Testis (tissue), 2 donors: ENCODE results near the gene CCL17.

ENCODE experiments used
- CTCF ChIP-seq, 3 experiments: fragments of 450-650 bp in 2 of 3; fragments of 200-600 bp in 1 of 3; sonication (generic) in 1 of 3; IDR thresholded peaks; one replicate each; pipeline ENCODE4 v1.5.1; 2016 to 2019; ENCODE audit warnings: antibody characterized with exemption in 3 of 3, mild to moderate bottlenecking in 2 of 3, moderate library complexity in 1 of 3
- POLR2A ChIP-seq: fragments of 450-650 bp; IDR thresholded peaks from one replicate; pipeline ENCODE4 v1.6.1; 2017; ENCODE audit warnings: antibody characterized with exemption, mild to moderate bottlenecking, moderate library complexity

DNA sequence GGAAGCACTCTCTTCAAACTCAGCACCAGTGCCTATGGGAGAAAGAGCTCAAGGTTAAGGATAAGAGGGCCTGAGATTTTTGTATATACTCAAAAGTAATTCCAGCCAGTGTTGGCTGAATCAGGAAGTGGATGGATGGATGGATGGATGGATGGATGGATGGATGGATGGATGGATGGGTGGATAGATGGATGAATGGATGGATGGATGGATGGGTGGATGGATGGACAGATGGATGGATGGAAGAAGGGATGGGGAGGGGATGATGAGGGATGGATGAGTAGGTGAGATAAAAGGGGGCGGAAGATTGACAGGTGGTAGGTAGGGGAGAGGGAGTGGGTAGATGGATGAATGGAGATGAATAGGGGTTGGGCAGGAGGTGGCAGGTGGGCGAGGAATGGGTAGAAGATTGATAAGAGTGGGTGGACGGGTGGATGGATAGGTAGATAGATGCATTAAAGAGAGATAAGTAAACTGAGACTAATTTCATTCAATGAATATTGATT lies 28.2 kb upstream of the CCL17 start:
- no peak for TF ChIP-seq CTCF (IDR thresholded peaks at IDR 0.05)
- TF ChIP-seq POLR2A: no peak
